Measurements from ENCODE around the gene NBEAL2.
"Not testable (repeated sequence)": the region's sequence is repeated elsewhere in the genome, so short reads cannot be mapped to it uniquely, and the experiment has no call there.

The NBEAL2 gene

DNA sequence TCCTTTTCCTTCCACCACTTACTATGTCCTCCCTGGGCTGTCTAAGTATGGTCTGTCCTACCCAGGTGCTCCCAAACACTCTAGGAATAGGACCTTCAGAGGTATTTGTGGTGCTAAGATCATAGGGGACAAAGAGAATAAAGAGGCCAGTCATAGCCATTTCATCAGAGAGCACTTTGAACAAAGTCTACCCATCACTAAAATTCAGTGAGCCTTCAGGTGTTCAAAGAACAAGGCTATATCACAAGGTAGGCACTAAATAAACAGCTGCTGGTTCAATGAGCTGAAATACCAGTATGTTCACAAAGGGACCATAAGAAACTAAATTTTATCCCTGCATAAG is 38.8 kb downstream of the NBEAL2 start:
- Histone ChIP-seq H3K9me3 (ENCODE audit: control insufficient read depth, low read length) (no peaks in the 10 kb centered on the region), H3K27ac (ENCODE audit: low read depth, low read length, severe bottlenecking) (no peak overlapping the region), H3K4me3 (ENCODE audit: extremely low read depth, insufficient read depth, low read length, poor library complexity, severe bottlenecking) (no peak overlapping the region), H3K4me1 (ENCODE audit: control insufficient read depth, insufficient read depth, low read length, poor library complexity, severe bottlenecking) (peaks cover 17% of the 10 kb centered on the region), H3K36me3 (ENCODE audit: control insufficient read depth, insufficient read depth, low read length) (peaks cover 55% of the 10 kb centered on the region)

DNA sequence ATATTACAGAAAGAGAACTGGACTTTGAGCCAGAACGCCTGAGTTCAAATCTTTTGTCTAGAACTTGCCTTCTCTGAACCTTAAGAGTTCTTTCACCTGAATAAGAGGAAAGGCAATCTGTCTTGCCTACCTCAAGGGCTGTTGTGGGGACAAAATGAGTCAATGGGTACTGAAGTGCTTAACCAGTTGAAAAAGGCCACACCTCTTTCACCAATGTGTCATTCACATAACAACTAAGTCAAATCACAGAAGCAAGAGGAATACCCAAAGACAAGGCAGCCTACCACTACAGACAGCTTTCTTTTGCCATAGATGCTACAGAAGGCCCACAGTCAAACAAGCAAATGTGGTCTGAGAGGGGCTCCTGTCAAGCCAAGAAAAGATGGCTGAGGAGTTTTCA is 39.7 kb downstream of the NBEAL2 start:
- WGBS, 2 experiments (ENCODE audit: insufficient coverage in 2 of 2): 89 to 100% methylated on average over 1 of the region's 1 CpG
- H3K36me3 ChIP-seq (ENCODE audit: control insufficient read depth, insufficient read depth, low read length): peaks cover 55% of the 10 kb centered on the region
- H3K9me3 ChIP-seq (ENCODE audit: control insufficient read depth, low read length): no peaks in the 10 kb centered on the region
- no peak overlapping the region for H3K27ac ChIP-seq (ENCODE audit: low read depth, low read length, severe bottlenecking)
- peaks cover 17% of the 10 kb centered on the region for H3K4me1 ChIP-seq (ENCODE audit: control insufficient read depth, insufficient read depth, low read length, poor library complexity, severe bottlenecking)
- H3K4me3 ChIP-seq (ENCODE audit: extremely low read depth, insufficient read depth, low read length, poor library complexity, severe bottlenecking): no peak overlapping the region

DNA sequence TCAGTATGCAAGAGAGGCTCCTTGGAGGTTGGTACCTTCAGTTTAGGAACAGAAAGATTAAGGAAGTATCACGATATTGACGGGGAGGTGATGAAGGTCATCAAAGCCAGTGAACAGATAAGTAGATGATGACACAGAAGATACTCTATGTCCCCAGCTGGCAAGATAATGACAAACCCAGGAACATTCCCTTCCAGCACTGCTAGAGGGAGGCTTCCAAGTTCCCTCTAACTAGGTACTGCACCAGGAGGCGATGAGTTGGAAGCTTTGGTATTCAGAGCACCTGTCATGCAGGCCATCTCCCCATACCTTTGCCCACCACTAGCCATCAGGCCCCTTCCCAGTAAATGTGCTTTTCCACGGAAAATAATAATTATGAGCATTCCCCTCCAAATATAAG is 40.8 kb downstream of the NBEAL2 start:
- Histone ChIP-seq H3K9me3 (ENCODE audit: control insufficient read depth, low read length) (no peaks in the 10 kb centered on the region), H3K36me3 (ENCODE audit: control insufficient read depth, insufficient read depth, low read length) (peaks cover 47% of the 10 kb centered on the region), H3K27ac (ENCODE audit: low read depth, low read length, severe bottlenecking) (no peak overlapping the region), H3K4me3 (ENCODE audit: extremely low read depth, insufficient read depth, low read length, poor library complexity, severe bottlenecking) (no peak overlapping the region), H3K4me1 (ENCODE audit: control insufficient read depth, insufficient read depth, low read length, poor library complexity, severe bottlenecking) (peaks cover 17% of the 10 kb centered on the region)
- 92 to 94% methylated on average over 3 of the region's 4 CpGs for WGBS, 2 experiments (ENCODE audit: insufficient coverage in 2 of 2)

GRCh38 chr3:47022641-47023071 is 43.2 kb downstream of the NBEAL2 start:
- H3K36me3 ChIP-seq (ENCODE audit: control insufficient read depth, insufficient read depth, low read length): peaks cover 27% of the 10 kb centered on the region
- no peak overlapping the region for H3K4me3 ChIP-seq (ENCODE audit: extremely low read depth, insufficient read depth, low read length, poor library complexity, severe bottlenecking)
- H3K27ac ChIP-seq (ENCODE audit: low read depth, low read length, severe bottlenecking): no peak overlapping the region
- 100% methylated on average over 1 of the region's 1 CpG for WGBS, 2 experiments (ENCODE audit: insufficient coverage in 2 of 2)
- no peaks in the 10 kb centered on the region for H3K9me3 ChIP-seq (ENCODE audit: control insufficient read depth, low read length)
- H3K4me1 ChIP-seq (ENCODE audit: control insufficient read depth, insufficient read depth, low read length, poor library complexity, severe bottlenecking): peaks cover 5% of the 10 kb centered on the region

GRCh38 chr3:47024932-47025331 is 45.5 kb downstream of the NBEAL2 start:
- Histone ChIP-seq H3K27ac (ENCODE audit: low read depth, low read length, severe bottlenecking) (no peak overlapping the region), H3K36me3 (ENCODE audit: control insufficient read depth, insufficient read depth, low read length) (peaks cover 21% of the 10 kb centered on the region), H3K4me1 (ENCODE audit: control insufficient read depth, insufficient read depth, low read length, poor library complexity, severe bottlenecking) (peaks cover 5% of the 10 kb centered on the region), H3K4me3 (ENCODE audit: extremely low read depth, insufficient read depth, low read length, poor library complexity, severe bottlenecking) (no peak overlapping the region), H3K9me3 (ENCODE audit: control insufficient read depth, low read length) (no peaks in the 10 kb centered on the region)

GRCh38 chr3:47026432-47026831 is 47.0 kb downstream of the NBEAL2 start:
- H3K36me3 ChIP-seq (ENCODE audit: control insufficient read depth, insufficient read depth, low read length): peaks cover 20% of the 10 kb centered on the region
- no CpG with 5 or more reads among the region's 1 CpG for WGBS, 2 experiments (ENCODE audit: insufficient coverage in 2 of 2)
- H3K9me3 ChIP-seq (ENCODE audit: control insufficient read depth, low read length): not testable (repeated sequence)

DNA sequence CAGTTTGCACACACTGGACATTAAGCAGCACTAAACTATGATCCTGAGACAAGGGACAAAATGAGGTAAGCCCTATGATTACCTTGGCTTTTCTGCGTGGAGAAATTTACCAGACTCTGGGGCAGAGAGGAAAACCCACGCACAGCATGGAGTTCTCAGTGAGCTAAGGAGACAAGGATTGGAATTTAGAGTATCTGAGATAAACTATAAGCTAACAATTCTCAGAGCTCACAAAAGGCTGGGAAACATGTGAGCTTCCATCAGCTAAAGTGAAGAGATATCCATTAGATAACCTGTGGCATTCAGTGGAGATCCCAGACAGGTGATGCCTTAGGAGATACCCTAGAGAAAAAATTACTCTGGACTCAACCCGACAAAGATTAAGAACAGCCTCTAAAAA is 48.7 kb downstream of the NBEAL2 start:
- Histone ChIP-seq H3K9me3 (ENCODE audit: control insufficient read depth, low read length) (no peaks in the 10 kb centered on the region), H3K4me3 (ENCODE audit: extremely low read depth, insufficient read depth, low read length, poor library complexity, severe bottlenecking) (no peak overlapping the region), H3K4me1 (ENCODE audit: control insufficient read depth, insufficient read depth, low read length, poor library complexity, severe bottlenecking) (peaks cover 8% of the 10 kb centered on the region), H3K27ac (ENCODE audit: low read depth, low read length, severe bottlenecking) (peak overlapping the region; percentile 39), H3K36me3 (ENCODE audit: control insufficient read depth, insufficient read depth, low read length) (peaks cover 32% of the 10 kb centered on the region)
- 90 to 96% methylated on average over 2 of the region's 3 CpGs for WGBS, 2 experiments (ENCODE audit: insufficient coverage in 2 of 2)

More at GRCh38 chr3:47026432-47026831, 47.0 kb downstream of the NBEAL2 start:
- H3K4me1 ChIP-seq (ENCODE audit: control insufficient read depth, insufficient read depth, low read length, poor library complexity, severe bottlenecking); H3K4me3 ChIP-seq (ENCODE audit: extremely low read depth, insufficient read depth, low read length, poor library complexity, severe bottlenecking); H3K27ac ChIP-seq (ENCODE audit: low read depth, low read length, severe bottlenecking): not testable (repeated sequence)

DNA sequence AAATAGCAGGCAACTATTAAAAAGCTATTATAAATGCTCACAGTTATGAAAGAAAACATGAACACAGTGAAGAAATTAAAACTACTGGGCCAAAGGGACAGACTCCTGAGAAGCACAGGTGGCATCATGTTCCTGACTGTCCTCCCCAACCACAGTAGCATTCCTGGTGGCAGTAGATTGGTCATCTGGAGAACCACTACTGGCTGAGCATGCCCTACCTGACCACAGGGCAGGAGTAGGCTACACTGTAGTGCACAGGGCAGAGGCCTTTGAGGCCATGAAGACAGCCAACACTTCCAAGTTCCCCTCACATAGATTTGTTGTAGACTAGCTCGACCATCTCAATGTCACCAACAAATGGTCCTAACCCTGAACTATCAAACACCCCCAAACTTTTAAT is 49.2 kb downstream of the NBEAL2 start:
- Histone ChIP-seq H3K9me3 (ENCODE audit: control insufficient read depth, low read length) (no peaks in the 10 kb centered on the region), H3K4me3 (ENCODE audit: extremely low read depth, insufficient read depth, low read length, poor library complexity, severe bottlenecking) (no peak overlapping the region), H3K27ac (ENCODE audit: low read depth, low read length, severe bottlenecking) (peak overlapping the region; percentile 39), H3K4me1 (ENCODE audit: control insufficient read depth, insufficient read depth, low read length, poor library complexity, severe bottlenecking) (peaks cover 8% of the 10 kb centered on the region), H3K36me3 (ENCODE audit: control insufficient read depth, insufficient read depth, low read length) (peaks cover 36% of the 10 kb centered on the region)
- WGBS, 2 experiments (ENCODE audit: insufficient coverage in 2 of 2): 88 to 90% methylated on average over 1 of the region's 1 CpG

DNA sequence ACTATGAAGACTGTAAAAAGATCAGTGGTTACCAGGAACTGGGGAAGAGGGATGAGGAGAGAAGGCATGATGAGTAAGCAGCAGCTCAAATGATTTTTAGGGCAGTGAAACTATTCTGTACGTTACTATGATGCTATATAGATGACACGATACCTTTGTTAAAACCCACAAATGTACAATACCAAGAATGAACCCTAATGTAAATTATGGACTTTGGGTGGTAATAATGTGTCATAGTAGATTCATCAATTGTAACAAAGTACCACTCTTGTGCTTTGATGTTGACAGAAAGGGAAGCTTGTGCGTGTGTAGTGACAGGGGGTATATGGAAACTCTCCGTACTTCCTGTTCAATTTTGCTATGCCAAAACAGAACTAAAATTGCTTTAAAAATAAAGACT is 51.6 kb downstream of the NBEAL2 start:
- H3K4me3 ChIP-seq (ENCODE audit: extremely low read depth, insufficient read depth, low read length, poor library complexity, severe bottlenecking); H3K4me1 ChIP-seq (ENCODE audit: control insufficient read depth, insufficient read depth, low read length, poor library complexity, severe bottlenecking); H3K9me3 ChIP-seq (ENCODE audit: control insufficient read depth, low read length): not testable (repeated sequence)
- no CpG with 5 or more reads among the region's 4 CpGs for WGBS, 2 experiments (ENCODE audit: insufficient coverage in 2 of 2)
- H3K36me3 ChIP-seq (ENCODE audit: control insufficient read depth, insufficient read depth, low read length): peaks cover 59% of the 10 kb centered on the region
- H3K27ac ChIP-seq (ENCODE audit: low read depth, low read length, severe bottlenecking): peak overlapping the region; percentile 16

GRCh38 chr3:47034868-47035489 is 55.5 kb downstream of the NBEAL2 start:
- Histone ChIP-seq H3K9me3 (ENCODE audit: control insufficient read depth, low read length) (no peaks in the 10 kb centered on the region), H3K36me3 (ENCODE audit: control insufficient read depth, insufficient read depth, low read length) (peaks cover 69% of the 10 kb centered on the region)
- WGBS, 2 experiments (ENCODE audit: insufficient coverage in 2 of 2): 90 to 94% methylated on average over 2 of the region's 2 CpGs

DNA sequence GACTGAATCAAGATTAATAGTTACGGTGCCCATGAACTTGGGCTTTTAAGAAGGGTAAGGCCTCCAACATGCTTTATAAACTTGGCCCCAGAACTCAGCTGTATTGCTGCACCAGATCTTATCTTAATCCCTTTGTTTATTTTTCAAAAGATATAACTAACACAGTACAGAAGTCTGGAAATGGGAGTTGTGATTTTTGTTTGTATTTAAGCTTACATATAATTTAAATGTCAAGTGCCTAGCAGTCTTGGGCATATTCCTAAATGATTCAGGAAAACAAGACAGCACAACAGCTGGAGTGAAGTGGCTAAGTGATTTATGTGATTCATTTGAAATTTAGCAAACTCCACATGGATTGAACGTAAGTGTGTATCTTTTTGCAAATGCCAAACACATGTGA is 56.2 kb downstream of the NBEAL2 start:
- H3K36me3 ChIP-seq (ENCODE audit: control insufficient read depth, insufficient read depth, low read length): peaks cover 72% of the 10 kb centered on the region
- WGBS, 2 experiments (ENCODE audit: insufficient coverage in 2 of 2): 100% methylated on average over 1 of the region's 2 CpGs
- no peak overlapping the region for H3K27ac ChIP-seq (ENCODE audit: low read depth, low read length, severe bottlenecking)
- peaks cover 2% of the 10 kb centered on the region for H3K4me1 ChIP-seq (ENCODE audit: control insufficient read depth, insufficient read depth, low read length, poor library complexity, severe bottlenecking)
- H3K4me3 ChIP-seq (ENCODE audit: extremely low read depth, insufficient read depth, low read length, poor library complexity, severe bottlenecking): no peak overlapping the region
- H3K9me3 ChIP-seq (ENCODE audit: control insufficient read depth, low read length): no peaks in the 10 kb centered on the region

More at GRCh38 chr3:47034868-47035489, 55.5 kb downstream of the NBEAL2 start:
- H3K27ac ChIP-seq (ENCODE audit: low read depth, low read length, severe bottlenecking): no peak overlapping the region
- no peak overlapping the region for H3K4me3 ChIP-seq (ENCODE audit: extremely low read depth, insufficient read depth, low read length, poor library complexity, severe bottlenecking)
- H3K4me1 ChIP-seq (ENCODE audit: control insufficient read depth, insufficient read depth, low read length, poor library complexity, severe bottlenecking): peaks cover 2% of the 10 kb centered on the region
